A549 (cell line): ENCODE measurements around the gene BEST4.

ENCODE experiments used
- BHLHE40 ChIP-seq: IDR thresholded peaks from 2 replicates; pipeline ENCODE4 v1.6.1; 2012; ENCODE audit warnings: low read depth, low read length, inconsistent platforms
- CHD4 ChIP-seq: fragments of 200-600 bp; sonication (generic); IDR thresholded peaks from 2 replicates; pipeline ENCODE4 v1.6.1; 2016; ENCODE audit warnings: antibody characterized with exemption, mild to moderate bottlenecking, borderline replicate concordance
- CTCF ChIP-seq: fragments of >200 bp; sonication (Bioruptor Twin); formaldehyde crosslinking; IDR thresholded peaks from 3 replicates; pipeline ENCODE4 v1.5.1; 2016
- EP300 ChIP-seq, 2 experiments: fragments of >200 bp; sonication (Bioruptor Twin); formaldehyde crosslinking; IDR thresholded peaks; 2 replicates in 1 of 2; 3 replicates in 1 of 2; pipeline ENCODE4 v1.6.1; 2016 to 2017
- HOXA7 ChIP-seq: fragments of 250-450 bp; sonication (Bioruptor Pico); IDR thresholded peaks from 2 replicates; pipeline ENCODE4 v1.5.0; 2020; ENCODE audit warnings: mild to moderate bottlenecking, moderate library complexity
- JUN ChIP-seq, 2 experiments: fragments of >200 bp; sonication (Bioruptor Twin); formaldehyde crosslinking; IDR thresholded peaks; 2 replicates in 1 of 2; 3 replicates in 1 of 2; pipeline ENCODE4 v1.6.1; 2016 to 2017
- MAFK ChIP-seq: fragments of 450-650 bp; IDR thresholded peaks from 2 replicates; pipeline ENCODE4 v1.6.1; 2014; ENCODE audit not compliant: partially characterized antibody
- MYC ChIP-seq: IDR thresholded peaks from 2 replicates; pipeline ENCODE4 v1.6.1; 2012; ENCODE audit warnings: mild to moderate bottlenecking, inconsistent platforms, low read length, improper control_type of control experiment, borderline replicate concordance
- NFE2L2 ChIP-seq: fragments of 150-350 bp; conservative IDR thresholded peaks from 2 replicates; pipeline ENCODE4 v1.6.1; 2014; ENCODE audit warnings: low read length
- POLR2A ChIP-seq: IDR thresholded peaks from 2 replicates; pipeline ENCODE4 v1.6.1; 2012; ENCODE audit warnings: mild to moderate bottlenecking, low read length
- RAD21 ChIP-seq, 2 experiments: fragments of >200 bp in 1 of 2; sonication (Bioruptor Twin) in 1 of 2; formaldehyde crosslinking in 1 of 2; IDR thresholded peaks in 1 of 2; conservative IDR thresholded peaks in 1 of 2; 2 replicates in 1 of 2; 3 replicates in 1 of 2; pipeline ENCODE4 v1.6.1; 2012 to 2018; ENCODE audit warnings: inconsistent platforms in 1 of 2
- RFX5 ChIP-seq: fragments of 450-650 bp; IDR thresholded peaks from 2 replicates; pipeline ENCODE4 v1.7.1; 2014; ENCODE audit warnings: antibody characterized with exemption, mild to moderate bottlenecking, moderate library complexity
- SMC3 ChIP-seq: fragments of >200 bp; sonication (Bioruptor Twin); formaldehyde crosslinking; IDR thresholded peaks from 3 replicates; pipeline ENCODE4 v1.6.1; 2018; ENCODE audit warnings: inconsistent platforms
- TF ChIP-seq, protein P1 (sequence below): IDR thresholded peaks from 2 replicates; pipeline ENCODE4 v1.6.1; 2012

- no peak for TF ChIP-seq CTCF
- TF ChIP-seq BHLHE40, result no peak
- no peak for TF ChIP-seq CHD4
- TF ChIP-seq RFX5, result no peak
- no peak for TF ChIP-seq EP300 (IDR thresholded peaks at IDR 0.05)
- no peak for TF ChIP-seq MYC
- no peak for TF ChIP-seq MAFK
- no peak for TF ChIP-seq RAD21 (conservative IDR thresholded peaks at IDR 0.05 in 1 of 2, IDR thresholded peaks at IDR 0.05 in 1 of 2)
- TF ChIP-seq, protein P1, sequence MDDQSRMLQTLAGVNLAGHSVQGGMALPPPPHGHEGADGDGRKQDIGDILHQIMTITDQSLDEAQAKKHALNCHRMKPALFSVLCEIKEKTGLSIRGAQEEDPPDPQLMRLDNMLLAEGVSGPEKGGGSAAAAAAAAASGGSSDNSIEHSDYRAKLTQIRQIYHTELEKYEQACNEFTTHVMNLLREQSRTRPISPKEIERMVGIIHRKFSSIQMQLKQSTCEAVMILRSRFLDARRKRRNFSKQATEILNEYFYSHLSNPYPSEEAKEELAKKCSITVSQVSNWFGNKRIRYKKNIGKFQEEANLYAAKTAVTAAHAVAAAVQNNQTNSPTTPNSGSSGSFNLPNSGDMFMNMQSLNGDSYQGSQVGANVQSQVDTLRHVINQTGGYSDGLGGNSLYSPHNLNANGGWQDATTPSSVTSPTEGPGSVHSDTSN, result no peak
- TF ChIP-seq JUN (IDR thresholded peaks at IDR 0.05), result no peak
- TF ChIP-seq POLR2A, result no peak
- no peak for TF ChIP-seq HOXA7 (CRISPR knock-in tag)
- no peak for TF ChIP-seq NFE2L2
- TF ChIP-seq SMC3, result no peak
Observed at GRCh38 chr1:44735992-44736391, 52.0 kb downstream of the BEST4 start.
